CD1c-positive myeloid dendritic cell (primary cell): ENCODE measurements around the gene GALNT9.

Experiments
- DNase-seq: peaks from one replicate; pipeline ENCODE4 v3.0.0-alpha.2; 2016; ENCODE audit errors: extremely low spot score

GALNT9 gene

DNA sequence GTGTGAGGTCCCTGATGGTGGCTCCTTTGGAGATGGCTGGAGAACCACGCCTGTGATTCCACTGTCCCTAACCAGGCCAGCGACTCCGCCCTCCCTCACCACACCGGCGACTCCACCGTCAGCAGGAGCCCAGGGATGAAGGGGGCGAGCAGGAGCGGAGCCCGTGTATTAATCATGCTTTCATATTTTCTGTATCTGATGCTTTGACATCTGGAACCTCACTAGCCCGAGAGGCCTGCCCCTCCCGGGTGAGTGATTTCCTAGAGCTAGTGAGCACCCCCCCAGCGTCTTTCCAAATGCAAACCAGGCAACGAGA lies 115.3 kb downstream of the GALNT9 start:
- DNase-seq: no peak

GRCh38 chr12:132213359-132214160 lies 115.8 kb downstream of the GALNT9 start:
- no peak for DNase-seq

DNA sequence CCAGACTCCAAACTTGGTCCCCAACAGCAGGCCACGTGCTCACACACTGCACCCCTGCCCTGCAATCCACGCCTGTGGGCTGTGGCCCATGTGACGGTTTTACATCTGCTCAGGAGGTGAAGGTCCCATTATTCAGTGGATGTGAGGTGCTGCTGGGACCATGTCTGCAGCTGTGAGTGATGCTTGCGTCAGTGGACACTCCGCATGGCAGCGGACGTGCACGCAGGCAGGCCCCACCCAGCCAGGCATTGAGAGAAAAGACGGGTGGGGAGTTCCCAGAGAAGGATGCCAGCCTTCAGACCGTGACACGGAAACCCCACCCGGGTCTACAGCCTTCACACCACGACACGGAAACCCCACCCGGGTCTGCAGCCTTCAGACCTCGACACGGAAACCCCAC lies 117.6 kb downstream of the GALNT9 start:
- DNase-seq: no peak

- no peak for DNase-seq
Measured at GRCh38 chr12:132211326-132211725, 118.1 kb downstream of the GALNT9 start.

DNA sequence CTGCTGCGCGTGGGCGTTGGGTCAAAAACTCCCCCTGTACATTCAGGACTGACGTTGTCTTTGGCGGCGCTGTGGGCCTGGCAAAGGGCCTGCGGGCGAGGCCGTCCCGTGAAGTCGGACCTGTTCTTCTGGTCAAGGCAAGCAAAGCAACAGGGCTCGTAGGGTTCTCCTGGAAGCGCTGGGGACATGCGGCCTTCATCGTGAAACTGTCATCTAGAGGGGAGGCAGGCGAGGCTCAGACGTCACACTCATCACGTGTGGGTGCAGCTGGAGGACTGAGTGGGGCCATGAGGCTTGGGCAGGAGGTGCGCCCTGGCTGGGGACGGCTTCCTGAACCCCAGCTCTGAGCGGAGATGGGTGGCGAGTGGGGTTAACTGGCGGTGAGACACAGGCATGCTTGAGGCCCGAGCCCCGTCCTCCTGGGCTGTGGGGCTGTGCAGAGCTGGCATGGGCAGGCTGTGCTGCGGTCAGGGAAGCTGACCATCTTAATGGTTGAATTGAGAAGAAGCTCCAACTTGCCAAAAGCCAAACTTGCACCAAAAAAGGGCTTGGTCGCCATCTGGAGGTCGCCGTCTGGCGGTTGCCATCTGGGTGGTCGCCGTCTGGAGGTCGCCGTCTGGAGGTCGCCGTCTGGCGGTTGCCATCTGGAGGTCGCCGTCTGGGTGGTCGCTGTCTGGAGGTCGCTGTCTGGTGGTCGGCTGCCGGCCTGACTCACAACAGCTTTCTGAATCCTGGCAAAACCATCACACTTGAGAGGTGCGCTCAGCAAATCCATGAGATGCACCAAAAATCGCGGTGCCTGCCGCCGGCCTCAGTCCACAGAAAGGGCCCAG lies 119.0 kb downstream of the GALNT9 start:
- no peak for DNase-seq

- DNase-seq: no peak
Measured at GRCh38 chr12:132209619-132210222, 119.7 kb downstream of the GALNT9 start.

DNA sequence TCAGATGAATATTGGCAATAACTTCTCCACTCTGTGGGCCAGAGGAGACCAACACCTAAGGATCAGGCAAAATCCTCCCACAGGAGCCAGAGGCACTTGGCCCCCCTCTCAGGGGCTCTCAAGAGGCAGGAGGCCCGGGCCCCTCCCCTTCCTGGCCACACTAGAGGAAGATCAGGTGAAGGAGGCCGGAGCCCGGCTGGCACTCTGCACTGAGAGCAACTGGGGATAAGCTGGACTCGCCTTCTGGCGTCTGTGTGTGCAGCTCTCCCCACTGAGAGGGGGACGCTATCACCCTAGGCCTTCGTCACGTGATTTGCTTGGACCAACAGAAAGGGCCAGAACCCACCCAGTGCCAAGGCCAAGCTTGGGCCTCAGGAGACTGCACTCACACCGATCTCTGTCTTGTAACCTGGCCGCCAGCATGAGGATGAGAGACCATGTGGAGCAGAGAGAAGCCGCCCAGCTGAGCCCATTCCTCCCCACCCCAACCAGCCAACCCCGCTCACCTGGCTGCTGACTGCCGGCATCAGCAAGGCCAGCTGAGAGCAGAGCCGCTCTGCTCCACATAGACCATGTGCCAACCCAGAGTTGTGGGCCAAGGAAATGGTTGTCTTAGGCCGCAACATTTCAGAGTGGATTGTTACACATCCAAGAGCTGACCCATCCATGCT lies 121.1 kb downstream of the GALNT9 start:
- DNase-seq: no peak

- DNase-seq: no peak
Measured at GRCh38 chr12:132207083-132207775, 122.2 kb downstream of the GALNT9 start.

- DNase-seq: no peak
Measured at GRCh38 chr12:132206046-132206434, 123.3 kb downstream of the GALNT9 start.

DNA sequence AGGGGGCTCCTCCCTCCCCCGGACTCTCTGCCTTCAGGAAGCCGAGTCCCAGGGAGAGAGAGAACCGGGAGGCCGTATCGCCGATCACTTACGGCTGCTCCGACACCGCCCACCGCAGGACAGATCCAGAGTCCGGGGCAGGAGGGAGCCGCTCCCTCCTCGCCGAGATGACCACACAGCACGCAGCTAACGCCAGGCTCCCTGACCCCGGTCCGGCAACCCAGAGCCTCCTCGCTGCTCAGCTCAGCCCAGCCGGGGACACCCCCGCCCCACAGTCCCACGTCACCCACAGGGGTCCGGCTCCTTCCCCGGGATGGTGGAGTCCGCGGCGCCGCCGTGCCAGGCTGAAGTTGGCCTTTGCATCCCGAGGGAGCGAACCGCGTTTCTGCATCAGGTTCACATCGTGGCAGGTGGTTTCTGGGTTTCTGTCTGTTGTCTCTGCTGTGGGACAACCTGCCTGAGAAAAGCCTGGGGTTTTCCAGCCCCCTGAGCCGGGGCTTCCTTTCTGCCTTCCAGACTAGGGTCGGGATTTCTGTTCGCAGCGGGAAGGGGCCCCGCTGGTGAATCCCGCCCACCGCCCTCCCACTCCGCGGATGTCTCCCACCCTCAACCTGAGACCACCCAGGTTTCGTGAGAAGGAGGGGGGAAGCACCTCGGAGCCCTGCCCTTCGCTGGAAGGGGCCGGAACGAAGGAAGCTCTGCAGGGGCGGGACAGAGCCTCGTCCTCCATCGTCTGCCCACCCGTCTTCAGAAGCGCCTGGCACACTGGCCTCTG lies 123.9 kb downstream of the GALNT9 start:
- DNase-seq: no peak

- no peak for DNase-seq
Measured at GRCh38 chr12:132204793-132205270, 124.6 kb downstream of the GALNT9 start.

- no peak for DNase-seq
Measured at GRCh38 chr12:132204063-132204792, 125.2 kb downstream of the GALNT9 start.

DNA sequence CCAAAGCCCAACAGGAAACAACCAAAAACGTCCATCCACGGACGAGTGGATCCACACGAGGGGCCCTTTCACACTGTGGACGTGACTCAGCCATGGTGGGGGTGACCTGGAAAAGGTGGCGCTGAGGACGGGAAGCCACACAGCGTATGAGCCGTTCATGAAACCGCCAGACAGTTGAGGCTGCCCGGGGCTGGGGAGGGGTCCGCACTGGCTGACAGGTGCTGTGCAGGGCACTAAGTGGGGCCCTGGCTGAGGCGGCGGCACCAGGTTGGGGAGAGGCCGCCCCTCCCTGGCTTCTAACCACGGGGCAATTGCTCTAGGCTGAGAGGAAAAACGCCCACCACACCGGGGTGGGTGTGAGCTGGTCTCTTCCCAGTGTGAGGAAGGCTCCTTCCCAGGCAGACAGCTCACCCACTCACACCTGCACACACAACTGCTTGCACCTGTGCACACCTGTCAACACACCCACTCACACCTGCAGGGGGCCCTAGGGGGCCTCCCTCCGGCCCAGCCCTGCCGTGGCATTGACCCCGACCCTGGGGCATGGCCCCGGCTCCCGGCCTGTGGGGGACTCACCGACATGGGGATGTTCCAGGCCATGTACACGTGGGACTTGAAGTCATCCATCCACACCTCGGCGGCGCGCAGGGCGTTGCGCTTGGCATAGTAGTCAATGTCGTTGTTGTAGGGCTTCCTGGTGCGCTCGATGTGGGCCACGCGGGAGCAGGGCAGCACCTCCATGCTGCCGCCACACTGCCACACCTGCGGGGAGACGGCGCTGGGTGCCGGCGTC lies 126.3 kb downstream of the GALNT9 start:
- DNase-seq: no peak

DNA sequence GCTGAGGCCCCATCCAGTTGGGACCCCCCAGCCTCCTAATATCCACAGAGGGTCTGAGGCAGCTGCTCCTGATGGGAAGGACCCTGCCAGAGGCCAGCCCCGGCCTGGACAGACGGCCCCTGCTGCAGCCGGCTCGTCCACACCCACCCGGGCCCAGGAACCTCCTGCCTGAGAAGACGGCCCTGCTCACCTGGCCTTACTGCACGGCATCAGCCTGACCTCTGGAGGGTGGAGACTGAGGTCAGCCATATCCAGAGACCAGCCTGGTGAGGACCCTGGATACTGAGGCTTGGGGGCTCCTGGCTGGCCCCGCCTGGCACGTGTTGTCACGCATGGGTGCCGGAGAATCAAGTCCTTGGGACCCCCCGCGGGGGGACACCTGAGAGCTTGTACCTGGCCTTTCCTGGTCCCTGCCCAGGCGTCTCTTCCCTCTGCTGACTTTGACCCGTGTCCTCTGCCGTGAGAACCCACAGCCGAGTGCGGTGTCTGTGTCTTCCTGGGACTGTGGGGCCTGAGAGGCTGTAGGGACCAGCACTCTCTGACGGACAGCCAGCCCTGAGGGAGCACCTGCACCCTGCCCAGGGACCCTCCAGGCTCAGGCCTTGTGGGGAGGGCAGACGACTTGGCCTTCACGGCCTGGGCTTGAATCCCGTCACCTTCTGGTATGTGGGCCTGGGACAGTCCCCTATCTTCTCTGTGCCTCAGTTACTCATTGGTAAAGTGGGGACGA lies 127.8 kb downstream of the GALNT9 start:
- DNase-seq: no peak

DNA sequence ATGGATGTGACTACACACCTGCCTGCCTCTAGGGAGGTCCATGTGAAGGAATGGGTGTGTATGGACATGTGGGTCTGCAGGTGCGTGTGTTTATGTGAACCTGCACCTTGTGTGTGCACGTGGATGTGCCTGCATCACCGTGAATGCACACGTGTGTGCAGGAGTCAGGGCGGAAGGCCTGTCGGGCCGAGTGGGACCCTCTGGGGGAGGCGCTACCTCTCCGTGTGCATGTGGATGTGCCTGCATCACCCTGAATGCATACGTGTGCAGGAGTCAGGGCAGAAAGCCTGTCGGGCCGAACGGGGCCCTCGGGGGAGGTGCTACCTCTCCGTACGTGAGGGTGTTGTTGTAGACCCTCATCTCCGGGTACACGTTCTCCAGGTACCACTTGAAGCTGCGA lies 128.6 kb downstream of the GALNT9 start:
- DNase-seq: no peak

GRCh38 chr12:132199526-132200319 lies 129.7 kb downstream of the GALNT9 start:
- no peak for DNase-seq

DNA sequence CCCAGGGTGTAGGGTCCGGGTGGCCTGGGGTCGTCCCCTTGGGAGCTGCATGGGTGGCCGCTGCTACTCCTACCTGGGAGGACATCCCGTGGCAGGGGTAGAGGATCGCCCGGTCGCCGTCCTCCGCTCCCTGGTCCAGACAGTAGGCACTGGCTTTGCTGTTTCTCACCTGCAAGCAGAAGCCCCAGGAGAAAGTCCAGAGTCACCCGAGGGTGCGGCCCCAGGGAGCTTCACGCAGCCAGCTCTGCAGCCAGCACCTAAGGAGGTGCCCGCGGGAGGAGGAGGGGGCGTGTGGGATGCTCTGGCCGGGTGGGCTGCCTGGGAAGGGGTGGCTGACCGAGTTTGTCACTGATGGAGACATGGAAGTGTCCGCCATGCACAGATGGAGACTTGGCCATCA lies 130.3 kb downstream of the GALNT9 start:
- DNase-seq: no peak
